ENCODE data around the gene PRKAR1A.
"Not testable (repeated sequence)": the region's sequence is repeated elsewhere in the genome, so short reads cannot be mapped to it uniquely, and the experiment has no call there.

The PRKAR1A gene

GRCh38 chr17:68579194-68579927 is 67.1 kb downstream of the PRKAR1A start:
- DNase-seq (ENCODE audit: low read depth): no peak

GRCh38 chr17:68580236-68580770 is 68.1 kb downstream of the PRKAR1A start:
- DNase-seq (ENCODE audit: low read depth): no peak

GRCh38 chr17:68581863-68582645 is 69.8 kb downstream of the PRKAR1A start:
- DNase-seq (ENCODE audit: low read depth): no peak

GRCh38 chr17:68582867-68583266 is 70.6 kb downstream of the PRKAR1A start:
- not testable (repeated sequence) for DNase-seq (ENCODE audit: low read depth)

- DNase-seq (ENCODE audit: low read depth): no peak
These were observed 72.5 kb downstream of the PRKAR1A start for GRCh38 chr17:68584581-68585303.

- DNase-seq (ENCODE audit: low read depth): no peak
These were observed 73.4 kb downstream of the PRKAR1A start for GRCh38 chr17:68585643-68586042.

GRCh38 chr17:68587026-68587425 is 74.8 kb downstream of the PRKAR1A start:
- DNase-seq (ENCODE audit: low read depth): no peak

GRCh38 chr17:68587847-68588246 is 75.6 kb downstream of the PRKAR1A start:
- no peak for DNase-seq (ENCODE audit: low read depth)

GRCh38 chr17:68588362-68588761 is 76.1 kb downstream of the PRKAR1A start:
- no peak for DNase-seq (ENCODE audit: low read depth)

- no peak for DNase-seq (ENCODE audit: low read depth)
These were observed 76.9 kb downstream of the PRKAR1A start for GRCh38 chr17:68589086-68589485.

- no peak for DNase-seq (ENCODE audit: low read depth)
These were observed 79.4 kb downstream of the PRKAR1A start for GRCh38 chr17:68591583-68591982.

GRCh38 chr17:68592009-68592408 is 79.8 kb downstream of the PRKAR1A start:
- DNase-seq (ENCODE audit: low read depth): no peak

GRCh38 chr17:68592682-68593641 is 80.7 kb downstream of the PRKAR1A start:
- DNase-seq (ENCODE audit: low read depth): no peak

- no peak for DNase-seq (ENCODE audit: low read depth)
These were observed 82.3 kb downstream of the PRKAR1A start for GRCh38 chr17:68594552-68594951.

- no peak for DNase-seq (ENCODE audit: low read depth)
These were observed 83.3 kb downstream of the PRKAR1A start for GRCh38 chr17:68595496-68595895.

GRCh38 chr17:68595986-68596385 is 83.8 kb downstream of the PRKAR1A start:
- no peak for DNase-seq (ENCODE audit: low read depth)

GRCh38 chr17:68596411-68596945 is 84.2 kb downstream of the PRKAR1A start:
- no peak for DNase-seq (ENCODE audit: low read depth)

GRCh38 chr17:68598074-68598473 is 85.8 kb downstream of the PRKAR1A start:
- no peak for DNase-seq (ENCODE audit: low read depth)

GRCh38 chr17:68598545-68598961 is 86.3 kb downstream of the PRKAR1A start:
- DNase-seq (ENCODE audit: low read depth): no peak

GRCh38 chr17:68599091-68599490 is 86.9 kb downstream of the PRKAR1A start:
- DNase-seq (ENCODE audit: low read depth): no peak

GRCh38 chr17:68599552-68600066 is 87.4 kb downstream of the PRKAR1A start:
- no peak for DNase-seq (ENCODE audit: low read depth)

Data from stimulated activated CD8-positive, alpha-beta memory T cell treated with anti-CD3 and anti-CD28 coated beads, Interleukin-12 subunit alpha, Interleukin-12 subunit beta, amount 100 ng/mL, for 4 hours (primary cell).